HEK293 (cell line): ENCODE data around the gene PCSK6.

Source experiments
- CTCF ChIA-PET: fragments of 350-600 bp; formaldehyde crosslinking; extraction: SDS; loops from one replicate; lab custom pipeline; 2021; ENCODE audit warnings: antibody characterized with exemption; lab: Yijun Ruan, JAX
- POLR2A ChIA-PET: fragments of 300-600 bp; formaldehyde crosslinking; extraction: SDS; loops from one replicate; lab custom pipeline; 2020; ENCODE audit warnings: antibody characterized with exemption, inconsistent platforms; lab: Yijun Ruan, JAX
- H3K27ac ChIP-seq: fragments of 200-500 bp; sonication (Bioruptor generic); 2 replicates; pipeline ENCODE4 v1.5.1; 2014; ENCODE audit warnings: low read depth, low read length, control low read depth, inconsistent platforms; ENCODE audit errors: extremely low read depth
- H3K36me3 ChIP-seq, 2 experiments: fragments of 200-500 bp in 1 of 2; sonication (Bioruptor generic) in 1 of 2; 1 replicate in 1 of 2; 2 replicates in 1 of 2; pipeline ENCODE4 v1.5.1; 2014 to 2017; ENCODE audit warnings: inconsistent platforms in 2 of 2, low read length in 2 of 2; ENCODE audit not compliant: control insufficient read depth in 2 of 2, insufficient read depth in 1 of 2
- H3K4me1 ChIP-seq: fragments of 200-500 bp; sonication (Bioruptor generic); 2 replicates; pipeline ENCODE4 v1.5.1; 2014; ENCODE audit warnings: mild to moderate bottlenecking, low read length, inconsistent platforms; ENCODE audit not compliant: control insufficient read depth, insufficient read depth
- H3K4me3 ChIP-seq: 2 replicates; pipeline ENCODE4 v1.5.1; 2011; ENCODE audit warnings: low read depth, mild to moderate bottlenecking, control low read depth, low read length, moderate library complexity
- H3K9me3 ChIP-seq: fragments of 200-500 bp; sonication (Bioruptor generic); 2 replicates; pipeline ENCODE4 v1.5.1; 2014; ENCODE audit warnings: low read depth, low read length, inconsistent platforms; ENCODE audit not compliant: control insufficient read depth, insufficient read depth
- EGR2 ChIP-seq: fragments of 450-650 bp; formaldehyde crosslinking; IDR thresholded peaks from 2 replicates; pipeline ENCODE4 v1.5.1; 2016; ENCODE audit warnings: low read depth, missing biosample characterization, missing genetic modification characterization
- GLI4 ChIP-seq: fragments of 450-650 bp; formaldehyde crosslinking; IDR thresholded peaks from 2 replicates; pipeline ENCODE4 v1.5.1; 2016; ENCODE audit warnings: missing biosample characterization, missing genetic modification characterization
- GLIS1 ChIP-seq: fragments of 450-650 bp; formaldehyde crosslinking; IDR thresholded peaks from 2 replicates; pipeline ENCODE4 v1.5.1; 2016; ENCODE audit warnings: missing biosample characterization, missing genetic modification characterization
- OVOL3 ChIP-seq: fragments of 450-650 bp; formaldehyde crosslinking; IDR thresholded peaks from 2 replicates; pipeline ENCODE4 v1.5.1; 2016; ENCODE audit warnings: missing biosample characterization, missing genetic modification characterization
- RBAK ChIP-seq: fragments of 450-650 bp; formaldehyde crosslinking; IDR thresholded peaks from 2 replicates; pipeline ENCODE4 v1.5.1; 2016; ENCODE audit warnings: missing biosample characterization, missing genetic modification characterization
- REPIN1 ChIP-seq: fragments of 450-650 bp; formaldehyde crosslinking; IDR thresholded peaks from 2 replicates; pipeline ENCODE4 v1.5.1; 2017; ENCODE audit warnings: missing biosample characterization, missing genetic modification characterization, low read depth
- SCRT1 ChIP-seq: fragments of 450-650 bp; formaldehyde crosslinking; IDR thresholded peaks from 2 replicates; pipeline ENCODE4 v1.5.1; 2016; ENCODE audit warnings: missing biosample characterization, missing genetic modification characterization, borderline replicate concordance
- SP2 ChIP-seq: fragments of 450-650 bp; formaldehyde crosslinking; IDR thresholded peaks from 2 replicates; pipeline ENCODE4 v1.5.1; 2016; ENCODE audit warnings: missing biosample characterization, missing genetic modification characterization
- ZFHX2 ChIP-seq: fragments of 450-650 bp; formaldehyde crosslinking; conservative IDR thresholded peaks from 2 replicates; pipeline ENCODE4 v1.5.1; 2016; ENCODE audit warnings: missing biosample characterization, missing genetic modification characterization
- ZIC2 ChIP-seq: fragments of 450-650 bp; formaldehyde crosslinking; IDR thresholded peaks from 2 replicates; pipeline ENCODE4 v1.5.1; 2016; ENCODE audit warnings: missing biosample characterization, missing genetic modification characterization
- ZNF366 ChIP-seq: fragments of 450-650 bp; formaldehyde crosslinking; conservative IDR thresholded peaks from 2 replicates; pipeline ENCODE4 v1.5.1; 2016; ENCODE audit warnings: missing biosample characterization, missing genetic modification characterization
- ZNF394 ChIP-seq: fragments of 450-650 bp; formaldehyde crosslinking; IDR thresholded peaks from 2 replicates; pipeline ENCODE4 v1.5.1; 2016; ENCODE audit warnings: missing biosample characterization, missing genetic modification characterization, mild to moderate bottlenecking, moderate library complexity, borderline replicate concordance
- ZNF423 ChIP-seq: fragments of 450-650 bp; formaldehyde crosslinking; IDR thresholded peaks from 2 replicates; pipeline ENCODE4 v1.5.1; 2016; ENCODE audit warnings: missing biosample characterization, missing genetic modification characterization
- ZNF473 ChIP-seq: fragments of 450-650 bp; formaldehyde crosslinking; IDR thresholded peaks from 2 replicates; pipeline ENCODE4 v1.5.1; 2017; ENCODE audit warnings: missing biosample characterization, missing genetic modification characterization
- ZNF571 ChIP-seq: fragments of 450-650 bp; formaldehyde crosslinking; IDR thresholded peaks from 2 replicates; pipeline ENCODE4 v1.5.0; 2017; ENCODE audit warnings: missing biosample characterization, missing genetic modification characterization
- ZNF623 ChIP-seq: fragments of 450-650 bp; formaldehyde crosslinking; IDR thresholded peaks from 2 replicates; pipeline ENCODE4 v1.5.1; 2016; ENCODE audit warnings: missing biosample characterization, missing genetic modification characterization
- ZNF654 ChIP-seq: fragments of 450-650 bp; formaldehyde crosslinking; IDR thresholded peaks from 2 replicates; pipeline ENCODE4 v1.5.1; 2016; ENCODE audit warnings: low read depth, missing biosample characterization, missing genetic modification characterization
- ZNF658 ChIP-seq: fragments of 450-650 bp; formaldehyde crosslinking; IDR thresholded peaks from 2 replicates; pipeline ENCODE4; 2016; ENCODE audit warnings: missing biosample characterization, missing genetic modification characterization
- ZNF660 ChIP-seq: fragments of 450-650 bp; IDR thresholded peaks from 2 replicates; pipeline ENCODE4 v1.5.1; 2018; ENCODE audit warnings: missing biosample characterization, mild to moderate bottlenecking, missing genetic modification characterization
- ZNF670 ChIP-seq: fragments of 450-650 bp; formaldehyde crosslinking; IDR thresholded peaks from 2 replicates; pipeline ENCODE4 v1.5.1; 2016; ENCODE audit warnings: missing biosample characterization, missing genetic modification characterization, low read depth
- ZSCAN23 ChIP-seq: fragments of 450-650 bp; formaldehyde crosslinking; IDR thresholded peaks from 2 replicates; pipeline ENCODE4 v1.5.1; 2016; ENCODE audit warnings: missing biosample characterization, missing genetic modification characterization
- TF ChIP-seq, protein P1 (sequence below): fragments of 450-650 bp; formaldehyde crosslinking; IDR thresholded peaks from 2 replicates; pipeline ENCODE4 v1.5.1; 2016; ENCODE audit warnings: missing biosample characterization, missing genetic modification characterization
- TF ChIP-seq, protein P2 (sequence below): fragments of 450-650 bp; formaldehyde crosslinking; IDR thresholded peaks from 2 replicates; pipeline ENCODE4 v1.5.1; 2016; ENCODE audit warnings: missing biosample characterization, missing genetic modification characterization
- TF ChIP-seq, protein P3 (sequence below): fragments of 450-650 bp; formaldehyde crosslinking; IDR thresholded peaks from 2 replicates; pipeline ENCODE4 v1.5.1; 2016; ENCODE audit warnings: missing biosample characterization, missing genetic modification characterization
- TF ChIP-seq, protein P4 (sequence below): fragments of 450-650 bp; formaldehyde crosslinking; IDR thresholded peaks from 2 replicates; pipeline ENCODE4 v1.5.1; 2016; ENCODE audit warnings: missing biosample characterization, missing genetic modification characterization
- TF ChIP-seq, protein P5 (sequence below): fragments of 450-650 bp; formaldehyde crosslinking; IDR thresholded peaks from 2 replicates; pipeline ENCODE4 v1.5.1; 2016; ENCODE audit warnings: missing biosample characterization, missing genetic modification characterization
- TF ChIP-seq, protein P6 (sequence below): fragments of 450-650 bp; formaldehyde crosslinking; IDR thresholded peaks from 2 replicates; pipeline ENCODE4 v1.5.1; 2016; ENCODE audit warnings: missing biosample characterization, missing genetic modification characterization

The PCSK6 gene

DNA sequence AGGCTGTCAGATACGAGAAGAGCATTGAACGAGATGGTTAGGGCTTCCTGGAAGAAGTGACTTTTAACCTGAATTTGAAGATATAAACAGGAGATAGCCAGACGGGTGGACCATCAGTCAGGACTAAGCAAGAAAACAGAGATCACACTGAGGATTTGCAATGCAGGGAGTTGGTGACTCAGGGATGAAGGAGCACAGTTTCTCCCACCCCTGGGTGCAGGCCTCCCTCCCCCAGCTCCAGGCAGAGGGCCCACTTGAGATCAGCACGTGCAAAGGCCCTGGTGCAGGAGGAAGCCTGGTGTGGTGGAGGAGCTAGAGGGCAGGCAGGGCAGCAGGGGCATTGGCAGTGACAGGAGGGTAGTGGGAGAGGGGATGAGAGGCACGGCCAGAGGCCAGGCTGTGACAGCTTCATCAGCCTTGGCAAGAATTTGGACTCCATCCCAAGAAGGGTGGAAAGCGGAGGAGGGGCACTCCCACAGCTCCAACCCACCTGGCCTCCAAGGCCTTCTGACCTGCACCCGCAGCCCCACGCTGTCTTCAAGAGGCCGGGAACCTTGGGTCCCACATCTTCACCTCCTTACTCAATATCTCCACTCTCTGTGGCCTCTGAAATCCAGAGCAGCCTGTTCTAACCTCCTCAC is 8.7 kb upstream of the PCSK6 start:
- Histone ChIP-seq H3K4me1 (no peaks in the 10 kb centered on the region), H3K36me3 (no peaks in the 10 kb centered on the region), H3K27ac (no peak overlapping the region), H3K9me3 (no peaks in the 10 kb centered on the region), H3K4me3 (no peak overlapping the region)
- no peak for TF ChIP-seq RBAK (tag by site-specific recombination)
- TF ChIP-seq SCRT1 (tag by site-specific recombination): no peak
- TF ChIP-seq ZNF473: no peak
- TF ChIP-seq, protein P1, sequence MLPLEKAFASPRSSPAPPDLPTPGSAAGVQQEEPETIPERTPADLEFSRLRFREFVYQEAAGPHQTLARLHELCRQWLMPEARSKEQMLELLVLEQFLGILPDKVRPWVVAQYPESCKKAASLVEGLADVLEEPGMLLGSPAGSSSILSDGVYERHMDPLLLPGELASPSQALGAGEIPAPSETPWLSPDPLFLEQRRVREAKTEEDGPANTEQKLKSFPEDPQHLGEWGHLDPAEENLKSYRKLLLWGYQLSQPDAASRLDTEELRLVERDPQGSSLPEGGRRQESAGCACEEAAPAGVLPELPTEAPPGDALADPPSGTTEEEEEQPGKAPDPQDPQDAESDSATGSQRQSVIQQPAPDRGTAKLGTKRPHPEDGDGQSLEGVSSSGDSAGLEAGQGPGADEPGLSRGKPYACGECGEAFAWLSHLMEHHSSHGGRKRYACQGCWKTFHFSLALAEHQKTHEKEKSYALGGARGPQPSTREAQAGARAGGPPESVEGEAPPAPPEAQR (tag by site-specific recombination): no peak
- TF ChIP-seq ZNF660 (tag by site-specific recombination): no peak
- no peak for TF ChIP-seq SP2 (tag by site-specific recombination)
- TF ChIP-seq ZFHX2 (tag by site-specific recombination): peak; percentile 38; the same call in 1 of the 2 replicates
- TF ChIP-seq, protein P2, sequence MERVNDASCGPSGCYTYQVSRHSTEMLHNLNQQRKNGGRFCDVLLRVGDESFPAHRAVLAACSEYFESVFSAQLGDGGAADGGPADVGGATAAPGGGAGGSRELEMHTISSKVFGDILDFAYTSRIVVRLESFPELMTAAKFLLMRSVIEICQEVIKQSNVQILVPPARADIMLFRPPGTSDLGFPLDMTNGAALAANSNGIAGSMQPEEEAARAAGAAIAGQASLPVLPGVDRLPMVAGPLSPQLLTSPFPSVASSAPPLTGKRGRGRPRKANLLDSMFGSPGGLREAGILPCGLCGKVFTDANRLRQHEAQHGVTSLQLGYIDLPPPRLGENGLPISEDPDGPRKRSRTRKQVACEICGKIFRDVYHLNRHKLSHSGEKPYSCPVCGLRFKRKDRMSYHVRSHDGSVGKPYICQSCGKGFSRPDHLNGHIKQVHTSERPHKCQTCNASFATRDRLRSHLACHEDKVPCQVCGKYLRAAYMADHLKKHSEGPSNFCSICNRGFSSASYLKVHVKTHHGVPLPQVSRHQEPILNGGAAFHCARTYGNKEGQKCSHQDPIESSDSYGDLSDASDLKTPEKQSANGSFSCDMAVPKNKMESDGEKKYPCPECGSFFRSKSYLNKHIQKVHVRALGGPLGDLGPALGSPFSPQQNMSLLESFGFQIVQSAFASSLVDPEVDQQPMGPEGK (tag by site-specific recombination): no peak
- peak; percentile 4; the same call in 1 of the 2 replicates for TF ChIP-seq ZIC2
- no peak for TF ChIP-seq GLIS1 (tag by site-specific recombination)
- no peak for TF ChIP-seq ZNF658 (tag by site-specific recombination)
- TF ChIP-seq OVOL3 (tag by site-specific recombination): no peak
- TF ChIP-seq ZNF394 (tag by site-specific recombination): no peak
- TF ChIP-seq ZNF654 (tag by site-specific recombination): no peak
- TF ChIP-seq GLI4 (tag by site-specific recombination): no peak
- no peak for TF ChIP-seq REPIN1 (tag by site-specific recombination)
- TF ChIP-seq ZNF623 (tag by site-specific recombination): peak; percentile 96
- TF ChIP-seq, protein P3, sequence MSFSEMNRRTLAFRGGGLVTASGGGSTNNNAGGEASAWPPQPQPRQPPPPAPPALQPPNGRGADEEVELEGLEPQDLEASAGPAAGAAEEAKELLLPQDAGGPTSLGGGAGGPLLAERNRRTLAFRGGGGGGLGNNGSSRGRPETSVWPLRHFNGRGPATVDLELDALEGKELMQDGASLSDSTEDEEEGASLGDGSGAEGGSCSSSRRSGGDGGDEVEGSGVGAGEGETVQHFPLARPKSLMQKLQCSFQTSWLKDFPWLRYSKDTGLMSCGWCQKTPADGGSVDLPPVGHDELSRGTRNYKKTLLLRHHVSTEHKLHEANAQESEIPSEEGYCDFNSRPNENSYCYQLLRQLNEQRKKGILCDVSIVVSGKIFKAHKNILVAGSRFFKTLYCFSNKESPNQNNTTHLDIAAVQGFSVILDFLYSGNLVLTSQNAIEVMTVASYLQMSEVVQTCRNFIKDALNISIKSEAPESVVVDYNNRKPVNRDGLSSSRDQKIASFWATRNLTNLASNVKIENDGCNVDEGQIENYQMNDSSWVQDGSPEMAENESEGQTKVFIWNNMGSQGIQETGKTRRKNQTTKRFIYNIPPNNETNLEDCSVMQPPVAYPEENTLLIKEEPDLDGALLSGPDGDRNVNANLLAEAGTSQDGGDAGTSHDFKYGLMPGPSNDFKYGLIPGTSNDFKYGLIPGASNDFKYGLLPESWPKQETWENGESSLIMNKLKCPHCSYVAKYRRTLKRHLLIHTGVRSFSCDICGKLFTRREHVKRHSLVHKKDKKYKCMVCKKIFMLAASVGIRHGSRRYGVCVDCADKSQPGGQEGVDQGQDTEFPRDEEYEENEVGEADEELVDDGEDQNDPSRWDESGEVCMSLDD (tag by site-specific recombination): no peak
- no peak for TF ChIP-seq ZNF670 (tag by site-specific recombination)
- TF ChIP-seq ZNF366 (tag by site-specific recombination): no peak
- TF ChIP-seq, protein P4, sequence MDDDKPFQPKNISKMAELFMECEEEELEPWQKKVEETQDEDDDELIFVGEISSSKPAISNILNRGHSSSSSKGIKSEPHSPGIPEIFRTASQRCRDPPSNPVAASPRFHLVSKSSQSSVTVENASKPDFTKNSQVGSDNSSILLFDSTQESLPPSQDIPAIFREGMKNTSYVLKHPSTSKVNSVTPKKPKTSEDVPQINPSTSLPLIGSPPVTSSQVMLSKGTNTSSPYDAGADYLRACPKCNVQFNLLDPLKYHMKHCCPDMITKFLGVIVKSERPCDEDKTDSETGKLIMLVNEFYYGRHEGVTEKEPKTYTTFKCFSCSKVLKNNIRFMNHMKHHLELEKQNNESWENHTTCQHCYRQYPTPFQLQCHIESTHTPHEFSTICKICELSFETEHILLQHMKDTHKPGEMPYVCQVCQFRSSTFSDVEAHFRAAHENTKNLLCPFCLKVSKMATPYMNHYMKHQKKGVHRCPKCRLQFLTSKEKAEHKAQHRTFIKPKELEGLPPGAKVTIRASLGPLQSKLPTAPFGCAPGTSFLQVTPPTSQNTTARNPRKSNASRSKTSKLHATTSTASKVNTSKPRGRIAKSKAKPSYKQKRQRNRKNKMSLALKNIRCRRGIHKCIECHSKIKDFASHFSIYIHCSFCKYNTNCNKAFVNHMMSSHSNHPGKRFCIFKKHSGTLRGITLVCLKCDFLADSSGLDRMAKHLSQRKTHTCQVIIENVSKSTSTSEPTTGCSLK (tag by site-specific recombination): no peak
- no peak for TF ChIP-seq ZNF571 (tag by site-specific recombination)
- TF ChIP-seq, protein P5, sequence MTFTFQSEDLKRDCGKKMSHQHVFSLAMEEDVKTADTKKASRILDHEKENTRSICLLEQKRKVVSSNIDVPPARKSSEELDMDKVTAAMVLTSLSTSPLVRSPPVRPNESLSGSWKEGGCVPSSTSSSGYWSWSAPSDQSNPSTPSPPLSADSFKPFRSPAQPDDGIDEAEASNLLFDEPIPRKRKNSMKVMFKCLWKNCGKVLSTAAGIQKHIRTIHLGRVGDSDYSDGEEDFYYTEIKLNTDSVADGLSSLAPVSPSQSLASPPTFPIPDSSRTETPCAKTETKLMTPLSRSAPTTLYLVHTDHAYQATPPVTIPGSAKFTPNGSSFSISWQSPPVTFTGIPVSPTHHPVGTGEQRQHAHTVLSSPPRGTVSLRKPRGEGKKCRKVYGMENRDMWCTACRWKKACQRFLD (tag by site-specific recombination): no peak
- TF ChIP-seq ZNF423: 0 out of 2 replicates have a peak, but pooled peaks have one; percentile 22
- TF ChIP-seq, protein P6, sequence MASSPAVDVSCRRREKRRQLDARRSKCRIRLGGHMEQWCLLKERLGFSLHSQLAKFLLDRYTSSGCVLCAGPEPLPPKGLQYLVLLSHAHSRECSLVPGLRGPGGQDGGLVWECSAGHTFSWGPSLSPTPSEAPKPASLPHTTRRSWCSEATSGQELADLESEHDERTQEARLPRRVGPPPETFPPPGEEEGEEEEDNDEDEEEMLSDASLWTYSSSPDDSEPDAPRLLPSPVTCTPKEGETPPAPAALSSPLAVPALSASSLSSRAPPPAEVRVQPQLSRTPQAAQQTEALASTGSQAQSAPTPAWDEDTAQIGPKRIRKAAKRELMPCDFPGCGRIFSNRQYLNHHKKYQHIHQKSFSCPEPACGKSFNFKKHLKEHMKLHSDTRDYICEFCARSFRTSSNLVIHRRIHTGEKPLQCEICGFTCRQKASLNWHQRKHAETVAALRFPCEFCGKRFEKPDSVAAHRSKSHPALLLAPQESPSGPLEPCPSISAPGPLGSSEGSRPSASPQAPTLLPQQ: 0 out of 2 replicates have a peak, but pooled peaks have one; percentile 23
- TF ChIP-seq ZSCAN23 (tag by site-specific recombination): no peak
- peak; percentile 69 for TF ChIP-seq EGR2 (tag by site-specific recombination)
- ChIA-PET CTCF (interaction anchor here (1.3 kb wide), 1 partner anchor 118 kb away, joined by 3 read pairs; no protein-coding TSS in a partner anchor), POLR2A (no interaction called here)
